ENCODE results near the gene TAF11L3. TPM values are rescaled to one million over a fixed set of nuclear protein-coding genes. Genes with fewer than 3 reads are reported as not detected.
"Not testable (repeated sequence)": the region's sequence is repeated elsewhere in the genome, so short reads cannot be mapped to it uniquely, and the experiment has no call there.

Gene TAF11L3
- total RNA-seq, 6 experiments from 2014 or later = not detected

DNA sequence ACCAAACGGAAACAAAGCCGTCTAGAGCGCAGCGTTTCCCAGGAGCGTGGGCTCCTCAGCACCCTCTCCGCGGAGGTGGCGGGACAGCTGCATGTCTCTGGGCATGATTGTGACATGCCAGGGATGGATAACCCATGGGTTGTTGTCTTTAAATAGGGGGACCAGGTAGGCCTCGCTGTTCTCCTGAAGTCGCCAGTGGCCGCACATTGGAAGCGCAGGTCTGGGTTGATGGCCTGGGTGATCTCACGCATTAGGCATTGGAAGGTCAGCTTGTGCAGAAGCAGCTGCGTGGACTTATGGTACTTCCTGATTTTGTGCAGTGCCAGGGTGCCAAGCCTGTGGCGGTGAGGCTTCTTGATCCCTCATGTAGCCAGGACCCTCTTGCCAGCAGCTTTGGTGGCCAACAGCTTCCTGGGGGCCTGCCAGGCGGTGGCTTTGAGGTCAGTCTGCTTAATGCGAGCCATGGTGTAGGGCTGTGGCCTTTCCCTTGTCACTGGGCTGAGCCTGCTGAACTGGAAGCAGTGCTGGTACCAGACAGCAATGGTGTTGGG is 6.3 kb upstream of the TAF11L3 start:
- Mint-ChIP-seq H3K4me3 (no peak overlapping the region), H3K27ac (no peak overlapping the region), H3K9me3 (no peaks in the 10 kb centered on the region), H3K27me3 (ENCODE audit: insufficient read depth) (peaks cover 8% of the 10 kb centered on the region), H3K36me3 (ENCODE audit: low read depth) (no peaks in the 10 kb centered on the region), H3K4me1 (ENCODE audit: low read depth) (no peaks in the 10 kb centered on the region)
- DNase-seq = no peak
- TF ChIP-seq, protein P1, sequence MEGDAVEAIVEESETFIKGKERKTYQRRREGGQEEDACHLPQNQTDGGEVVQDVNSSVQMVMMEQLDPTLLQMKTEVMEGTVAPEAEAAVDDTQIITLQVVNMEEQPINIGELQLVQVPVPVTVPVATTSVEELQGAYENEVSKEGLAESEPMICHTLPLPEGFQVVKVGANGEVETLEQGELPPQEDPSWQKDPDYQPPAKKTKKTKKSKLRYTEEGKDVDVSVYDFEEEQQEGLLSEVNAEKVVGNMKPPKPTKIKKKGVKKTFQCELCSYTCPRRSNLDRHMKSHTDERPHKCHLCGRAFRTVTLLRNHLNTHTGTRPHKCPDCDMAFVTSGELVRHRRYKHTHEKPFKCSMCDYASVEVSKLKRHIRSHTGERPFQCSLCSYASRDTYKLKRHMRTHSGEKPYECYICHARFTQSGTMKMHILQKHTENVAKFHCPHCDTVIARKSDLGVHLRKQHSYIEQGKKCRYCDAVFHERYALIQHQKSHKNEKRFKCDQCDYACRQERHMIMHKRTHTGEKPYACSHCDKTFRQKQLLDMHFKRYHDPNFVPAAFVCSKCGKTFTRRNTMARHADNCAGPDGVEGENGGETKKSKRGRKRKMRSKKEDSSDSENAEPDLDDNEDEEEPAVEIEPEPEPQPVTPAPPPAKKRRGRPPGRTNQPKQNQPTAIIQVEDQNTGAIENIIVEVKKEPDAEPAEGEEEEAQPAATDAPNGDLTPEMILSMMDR (IDR thresholded peaks at IDR 0.05) = no peak

DNA sequence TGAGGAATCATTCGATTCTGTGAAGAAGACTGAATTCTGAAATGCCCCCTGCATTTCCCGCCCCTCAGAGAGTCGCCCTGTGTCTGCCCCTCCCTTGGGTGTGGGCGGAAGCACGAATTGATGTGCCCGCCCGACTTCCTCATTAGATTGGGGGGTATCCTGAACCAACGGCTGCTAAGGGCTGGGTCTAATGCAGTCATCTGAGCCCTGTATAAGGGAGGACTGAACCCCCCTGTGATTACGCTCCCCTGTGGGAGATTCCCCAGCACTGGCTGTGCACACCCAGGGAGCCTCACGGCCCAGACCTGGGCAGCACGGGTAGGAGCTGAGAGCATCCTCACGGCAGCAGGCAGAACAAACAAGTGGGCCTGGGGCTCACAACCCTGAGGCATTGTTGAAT is 641 bp upstream of the TAF11L3 start:
- H3K27me3 Mint-ChIP-seq (ENCODE audit: insufficient read depth); H3K36me3 Mint-ChIP-seq (ENCODE audit: low read depth); H3K27ac Mint-ChIP-seq; H3K4me1 Mint-ChIP-seq (ENCODE audit: low read depth); DNase-seq; H3K4me3 Mint-ChIP-seq; H3K9me3 Mint-ChIP-seq: not testable (repeated sequence)

DNA sequence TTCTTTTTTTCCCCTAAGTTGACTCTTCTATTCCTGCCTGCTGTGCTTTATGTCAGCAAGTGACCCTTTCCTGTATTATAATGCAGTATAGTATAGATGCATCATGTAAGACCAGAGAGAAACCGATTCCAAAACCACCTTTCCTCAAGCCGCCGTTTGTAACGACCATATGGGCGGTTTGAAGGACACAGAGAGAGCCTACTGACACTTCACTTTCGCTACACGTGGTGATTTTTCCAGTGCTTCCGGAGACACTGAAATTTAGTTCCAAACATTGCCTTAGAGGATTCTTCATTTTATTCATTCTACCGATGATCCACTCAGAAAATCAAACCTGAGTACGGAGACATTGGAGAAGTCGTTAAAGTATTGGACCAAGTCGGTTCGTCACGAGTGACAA is 1.3 kb downstream of the TAF11L3 start:
- DNase-seq; H3K4me1 Mint-ChIP-seq (ENCODE audit: low read depth); H3K27ac Mint-ChIP-seq; H3K36me3 Mint-ChIP-seq (ENCODE audit: low read depth); H3K4me3 Mint-ChIP-seq; H3K27me3 Mint-ChIP-seq (ENCODE audit: insufficient read depth); H3K9me3 Mint-ChIP-seq: not testable (repeated sequence)

DNA sequence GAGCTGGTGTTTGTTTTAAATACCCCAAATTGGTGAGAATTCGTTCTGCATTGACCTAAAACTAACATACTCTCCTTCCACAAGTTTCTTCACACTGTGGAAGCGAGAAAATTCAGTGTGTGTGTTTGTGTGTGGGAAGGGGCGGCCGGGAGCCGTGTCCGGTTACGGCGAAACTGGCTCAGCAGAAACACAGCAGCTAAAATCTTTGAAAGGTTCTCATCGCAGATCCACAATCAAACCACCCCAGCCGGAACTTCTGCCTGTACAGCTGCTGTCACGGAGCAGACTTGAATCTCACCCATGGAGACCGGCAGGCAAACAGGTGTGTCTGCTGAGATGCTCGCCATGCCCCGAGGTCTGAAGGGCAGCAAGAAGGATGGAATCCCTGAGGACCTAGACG is 3.3 kb downstream of the TAF11L3 start, which contains the start of gene TAF11L4:
TSS of gene TAF11L4 (plus strand) at position 301 of the 400 bp plus-strand sequence.
- DNase-seq; H3K36me3 Mint-ChIP-seq (ENCODE audit: low read depth); H3K9me3 Mint-ChIP-seq; H3K27me3 Mint-ChIP-seq (ENCODE audit: insufficient read depth); H3K27ac Mint-ChIP-seq; H3K4me3 Mint-ChIP-seq; H3K4me1 Mint-ChIP-seq (ENCODE audit: low read depth): not testable (repeated sequence)

DNA sequence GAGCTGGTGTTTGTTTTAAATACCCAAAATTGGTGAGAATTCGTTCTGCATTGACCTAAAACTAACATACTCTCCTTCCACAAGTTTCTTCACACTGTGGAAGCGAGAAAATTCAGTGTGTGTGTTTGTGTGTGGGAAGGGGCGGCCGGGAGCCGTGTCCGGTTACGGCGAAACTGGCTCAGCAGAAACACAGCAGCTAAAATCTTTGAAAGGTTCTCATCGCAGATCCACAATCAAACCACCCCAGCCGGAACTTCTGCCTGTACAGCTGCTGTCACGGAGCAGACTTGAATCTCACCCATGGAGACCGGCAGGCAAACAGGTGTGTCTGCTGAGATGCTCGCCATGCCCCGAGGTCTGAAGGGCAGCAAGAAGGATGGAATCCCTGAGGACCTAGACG is 6.8 kb downstream of the TAF11L3 start, which contains the start of gene TAF11L5:
TSS of gene TAF11L5 (plus strand) at position 301 of the 400 bp plus-strand sequence.
- not testable (repeated sequence) for DNase-seq; H3K4me1 Mint-ChIP-seq (ENCODE audit: low read depth); H3K4me3 Mint-ChIP-seq; H3K27me3 Mint-ChIP-seq (ENCODE audit: insufficient read depth); H3K27ac Mint-ChIP-seq; H3K9me3 Mint-ChIP-seq; H3K36me3 Mint-ChIP-seq (ENCODE audit: low read depth)

DNA sequence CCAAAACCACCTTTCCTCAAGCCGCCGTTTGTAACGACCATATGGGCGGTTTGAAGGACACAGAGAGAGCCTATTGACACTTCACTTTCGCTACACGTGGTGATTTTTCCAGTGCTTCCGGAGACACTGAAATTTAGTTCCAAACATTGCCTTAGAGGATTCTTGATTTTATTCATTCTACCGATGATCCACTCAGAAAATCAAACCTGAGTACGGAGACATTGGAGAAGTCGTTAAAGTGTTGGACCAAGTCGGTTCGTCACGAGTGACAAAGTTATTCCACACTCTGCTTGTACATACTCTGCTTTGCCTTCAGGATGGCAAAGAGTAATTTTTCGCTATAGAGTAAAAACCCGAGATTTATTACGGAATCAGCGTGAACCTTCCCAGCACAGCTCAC is 8.3 kb downstream of the TAF11L3 start:
- not testable (repeated sequence) for H3K4me3 Mint-ChIP-seq; H3K27ac Mint-ChIP-seq; H3K36me3 Mint-ChIP-seq (ENCODE audit: low read depth); H3K9me3 Mint-ChIP-seq; H3K4me1 Mint-ChIP-seq (ENCODE audit: low read depth); H3K27me3 Mint-ChIP-seq (ENCODE audit: insufficient read depth)
- peak; percentile 9 for DNase-seq

DNA sequence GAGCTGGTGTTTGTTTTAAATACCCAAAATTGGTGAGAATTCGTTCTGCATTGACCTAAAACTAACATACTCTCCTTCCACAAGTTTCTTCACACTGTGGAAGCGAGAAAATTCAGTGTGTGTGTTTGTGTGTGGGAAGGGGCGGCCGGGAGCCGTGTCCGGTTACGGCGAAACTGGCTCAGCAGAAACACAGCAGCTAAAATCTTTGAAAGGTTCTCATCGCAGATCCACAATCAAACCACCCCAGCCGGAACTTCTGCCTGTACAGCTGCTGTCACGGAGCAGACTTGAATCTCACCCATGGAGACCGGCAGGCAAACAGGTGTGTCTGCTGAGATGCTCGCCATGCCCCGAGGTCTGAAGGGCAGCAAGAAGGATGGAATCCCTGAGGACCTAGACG is 10.2 kb downstream of the TAF11L3 start, which contains the start of gene TAF11L6:
TSS of gene TAF11L6 (plus strand) at position 301 of the 400 bp plus-strand sequence.
- not testable (repeated sequence) for DNase-seq; H3K4me3 Mint-ChIP-seq; H3K27me3 Mint-ChIP-seq (ENCODE audit: insufficient read depth); H3K36me3 Mint-ChIP-seq (ENCODE audit: low read depth); H3K27ac Mint-ChIP-seq; H3K9me3 Mint-ChIP-seq; H3K4me1 Mint-ChIP-seq (ENCODE audit: low read depth)

Other genes with a start within 250 kb of the TAF11L3 start
- gene TAF11L2, start 20.1 kb upstream of the TAF11L3 start, total RNA-seq (2021; fragmentation: NEBNext Ultra II Directional; extraction: Animal tissue kit (Norgen Biotek cat#: 25700)) = not detected
- gene TAF11L4, start 3.4 kb downstream of the TAF11L3 start, total RNA-seq (2021; fragmentation: NEBNext Ultra II Directional; extraction: Animal tissue kit (Norgen Biotek cat#: 25700)) = not detected
- not detected for gene TAF11L5, start 6.9 kb downstream of the TAF11L3 start, total RNA-seq (2021; fragmentation: NEBNext Ultra II Directional; extraction: Animal tissue kit (Norgen Biotek cat#: 25700))
- not detected for gene TAF11L6, start 10.3 kb downstream of the TAF11L3 start, total RNA-seq (2021; fragmentation: NEBNext Ultra II Directional; extraction: Animal tissue kit (Norgen Biotek cat#: 25700))
- not detected for gene TAF11L7, start 67.4 kb downstream of the TAF11L3 start, total RNA-seq (2021; fragmentation: NEBNext Ultra II Directional; extraction: Animal tissue kit (Norgen Biotek cat#: 25700))
- gene TAF11L8, start 72.6 kb downstream of the TAF11L3 start, total RNA-seq (2021; fragmentation: NEBNext Ultra II Directional; extraction: Animal tissue kit (Norgen Biotek cat#: 25700)) = not detected
- not detected for gene TAF11L9, start 76.0 kb downstream of the TAF11L3 start, total RNA-seq (2021; fragmentation: NEBNext Ultra II Directional; extraction: Animal tissue kit (Norgen Biotek cat#: 25700))
- not detected for gene TAF11L10, start 79.5 kb downstream of the TAF11L3 start, total RNA-seq (2021; fragmentation: NEBNext Ultra II Directional; extraction: Animal tissue kit (Norgen Biotek cat#: 25700))
- not detected for gene TAF11L11, start 85.8 kb downstream of the TAF11L3 start, total RNA-seq (2021; fragmentation: NEBNext Ultra II Directional; extraction: Animal tissue kit (Norgen Biotek cat#: 25700))
- gene TAF11L12, start 92.0 kb downstream of the TAF11L3 start, total RNA-seq (2021; fragmentation: NEBNext Ultra II Directional; extraction: Animal tissue kit (Norgen Biotek cat#: 25700)) = not detected
- not detected for gene TAF11L13, start 113.7 kb downstream of the TAF11L3 start, total RNA-seq (2021; fragmentation: NEBNext Ultra II Directional; extraction: Animal tissue kit (Norgen Biotek cat#: 25700))
- not detected for gene TAF11L14, start 116.1 kb downstream of the TAF11L3 start, total RNA-seq (2021; fragmentation: NEBNext Ultra II Directional; extraction: Animal tissue kit (Norgen Biotek cat#: 25700))